GM15510 (cell line): ENCODE measurements around the gene ARHGAP23.

ENCODE experiments used
- POLR2A ChIP-seq: IDR thresholded peaks from 3 replicates; pipeline ENCODE4 v1.6.1; 2011; ENCODE audit warnings: borderline replicate concordance; ENCODE audit not compliant: insufficient read length; ENCODE audit errors: extremely low read depth

The ARHGAP23 gene

GRCh38 chr17:38556239-38556638 lies 128.0 kb downstream of the ARHGAP23 start:
- no peak for TF ChIP-seq POLR2A

GRCh38 chr17:38557396-38557795 lies 129.1 kb downstream of the ARHGAP23 start:
- TF ChIP-seq POLR2A, result no peak

- TF ChIP-seq POLR2A, result no peak
Observed at GRCh38 chr17:38557836-38558727, 129.8 kb downstream of the ARHGAP23 start.

- no peak for TF ChIP-seq POLR2A
Observed at GRCh38 chr17:38558728-38559050, 130.4 kb downstream of the ARHGAP23 start.

GRCh38 chr17:38559051-38559879 lies 131.0 kb downstream of the ARHGAP23 start:
- TF ChIP-seq POLR2A, result no peak

GRCh38 chr17:38559880-38560230 lies 131.6 kb downstream of the ARHGAP23 start:
- no peak for TF ChIP-seq POLR2A

GRCh38 chr17:38560503-38561318 lies 132.4 kb downstream of the ARHGAP23 start:
- TF ChIP-seq POLR2A, result no peak

- TF ChIP-seq POLR2A, result no peak
Observed at GRCh38 chr17:38561416-38562214, 133.4 kb downstream of the ARHGAP23 start.
